Esophagus squamous epithelium (tissue), 5 donors: ENCODE measurements around the gene LPXN. TPM values are rescaled to one million over a fixed set of nuclear protein-coding genes. Genes with fewer than 3 reads are reported as not detected.

ENCODE experiments used
- DNase-seq: peaks from one replicate; lab custom pipeline; 2025; lab: John Stamatoyannopoulos, UW
- H3K27ac ChIP-seq, 4 donors: fragments of 200-600 bp; sonication (generic); one replicate each; pipeline ENCODE4 v1.5.1; 2016 to 2019; ENCODE audit warnings: mild to moderate bottlenecking in 1 of 4
- H3K27me3 ChIP-seq, 4 donors: fragments of 200-600 bp; sonication (generic); 1 replicate in 3 of 4; 2 replicates in 1 of 4; pipeline versions ENCODE4 v1.5.1 to v1.6.0; 2017 to 2021; ENCODE audit warnings: antibody characterized with exemption in 1 of 4
- H3K36me3 ChIP-seq, 3 donors: fragments of 200-600 bp; sonication (generic); one replicate each; pipeline ENCODE4 v1.5.1; 2016 to 2019
- H3K4me1 ChIP-seq, 3 donors: fragments of 200-600 bp; sonication (generic); one replicate each; pipeline ENCODE4 v1.5.1; 2017 to 2019
- H3K4me3 ChIP-seq, 4 donors: fragments of 200-600 bp; sonication (generic); 1 replicate in 3 of 4; 2 replicates in 1 of 4; pipeline ENCODE4 v1.5.1; 2016 to 2019; ENCODE audit warnings: mild to moderate bottlenecking in 2 of 4, moderate library complexity in 1 of 4
- H3K9me3 ChIP-seq, 3 donors: fragments of 200-600 bp; sonication (generic); one replicate each; pipeline ENCODE4 v1.5.1; 2016 to 2019
- POLR2A ChIP-seq, 4 donors: fragments of 450-650 bp; IDR thresholded peaks; one replicate each; pipeline ENCODE4 v1.6.1; 2017; ENCODE audit warnings: antibody characterized with exemption in 4 of 4, mild to moderate bottlenecking in 4 of 4, moderate library complexity in 3 of 4
- WGBS, 2 donors: methylation state at CpG; one replicate each; pipeline ENCODE4 v1.1.5; 2018; 5-methylcytosine and 5-hydroxymethylcytosine counted together
- intact Hi-C: fragments of 100-400 bp; cut with DNase I; formaldehyde crosslinking; loops from one replicate; pipeline ENCODE4 v1.15.0; 2022
- total RNA-seq, 4 donors: library from RNA; depleted of rRNA; stranded (reverse); fragments of >200 nt; gene quantifications; one replicate each; pipeline ENCODE4 v1.1.0, GENCODE V29; 2016
- TF ChIP-seq, protein P1 (sequence below), 6 experiments: fragments of 450-650 bp in 4 of 6; fragments of 200-600 bp in 2 of 6; sonication (generic) in 2 of 6; IDR thresholded peaks; one replicate each; pipeline ENCODE4 v1.5.1; 2016 to 2019; ENCODE audit warnings: antibody characterized with exemption in 6 of 6, mild to moderate bottlenecking in 4 of 6, moderate library complexity in 4 of 6
- donor health status: DM: yes; HTN: yes; CAD: no.

Gene LPXN
- total RNA-seq, 4 donors from 2014 or later, result 1.7 to 12.4 (median 4.4) TPM

DNA sequence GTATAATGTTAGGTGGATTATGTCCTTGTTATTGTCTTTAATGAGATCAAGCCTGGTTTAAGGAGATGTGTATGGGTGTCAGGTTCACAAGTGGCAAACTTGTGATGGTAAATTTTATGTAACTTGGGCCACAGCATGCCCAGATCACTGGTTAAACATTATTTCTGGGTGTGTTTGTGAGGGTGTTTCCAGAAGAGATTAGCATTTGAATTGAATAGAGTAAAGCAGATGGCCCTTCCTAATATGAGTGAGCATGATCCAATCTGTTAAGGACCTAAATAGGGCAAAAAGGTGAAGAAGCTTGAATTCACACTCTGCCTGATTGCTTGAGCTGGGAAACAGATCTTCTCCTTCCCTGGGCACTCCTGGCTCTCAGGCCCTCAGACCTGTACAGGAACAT is 88.5 kb downstream of the LPXN start:
- Histone ChIP-seq H3K36me3 (no peaks in the 10 kb centered on the region), H3K27me3 (no peaks in the 10 kb centered on the region), H3K9me3 (no peaks in the 10 kb centered on the region)

DNA sequence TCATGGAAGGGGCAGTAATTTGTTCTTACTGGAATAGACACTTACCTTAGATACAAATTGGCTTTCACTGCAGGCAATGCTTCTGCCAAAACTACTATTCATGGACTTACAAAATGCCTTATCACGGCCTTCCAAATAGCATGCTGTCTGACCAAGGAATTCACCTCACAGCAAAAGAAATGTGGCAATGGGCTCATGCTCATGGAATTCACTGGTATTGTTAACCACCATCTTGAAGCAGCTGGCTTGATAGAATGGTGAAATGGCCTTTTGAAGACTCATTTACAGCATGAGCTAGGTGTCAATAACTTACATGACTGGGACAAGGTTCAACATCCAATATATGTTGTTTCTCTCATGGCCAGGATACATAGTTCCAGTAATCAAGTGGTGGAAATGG is 89.7 kb downstream of the LPXN start:
- intact Hi-C loops, result no loop called here
- TF ChIP-seq POLR2A (IDR thresholded peaks at IDR 0.05), result no peak
- TF ChIP-seq, protein P1, sequence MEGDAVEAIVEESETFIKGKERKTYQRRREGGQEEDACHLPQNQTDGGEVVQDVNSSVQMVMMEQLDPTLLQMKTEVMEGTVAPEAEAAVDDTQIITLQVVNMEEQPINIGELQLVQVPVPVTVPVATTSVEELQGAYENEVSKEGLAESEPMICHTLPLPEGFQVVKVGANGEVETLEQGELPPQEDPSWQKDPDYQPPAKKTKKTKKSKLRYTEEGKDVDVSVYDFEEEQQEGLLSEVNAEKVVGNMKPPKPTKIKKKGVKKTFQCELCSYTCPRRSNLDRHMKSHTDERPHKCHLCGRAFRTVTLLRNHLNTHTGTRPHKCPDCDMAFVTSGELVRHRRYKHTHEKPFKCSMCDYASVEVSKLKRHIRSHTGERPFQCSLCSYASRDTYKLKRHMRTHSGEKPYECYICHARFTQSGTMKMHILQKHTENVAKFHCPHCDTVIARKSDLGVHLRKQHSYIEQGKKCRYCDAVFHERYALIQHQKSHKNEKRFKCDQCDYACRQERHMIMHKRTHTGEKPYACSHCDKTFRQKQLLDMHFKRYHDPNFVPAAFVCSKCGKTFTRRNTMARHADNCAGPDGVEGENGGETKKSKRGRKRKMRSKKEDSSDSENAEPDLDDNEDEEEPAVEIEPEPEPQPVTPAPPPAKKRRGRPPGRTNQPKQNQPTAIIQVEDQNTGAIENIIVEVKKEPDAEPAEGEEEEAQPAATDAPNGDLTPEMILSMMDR (IDR thresholded peaks at IDR 0.05), result no peak
- Histone ChIP-seq H3K27me3 (no peaks in the 10 kb centered on the region), H3K27ac (no peak overlapping the region), H3K4me3 (no peak overlapping the region), H3K36me3 (no peaks in the 10 kb centered on the region), H3K9me3 (no peaks in the 10 kb centered on the region), H3K4me1 (no peaks in the 10 kb centered on the region)
- WGBS, 2 donors, result 90 to 100% methylated on average over 1 of the region's 1 CpG
- DNase-seq, result no peak

More for the DNA sequence above, 88.5 kb downstream of the LPXN start:
- intact Hi-C loops, result no loop called here
- no peak overlapping the region for H3K4me3 ChIP-seq
- no peak for DNase-seq
- H3K4me1 ChIP-seq, result no peaks in the 10 kb centered on the region
- no peak for TF ChIP-seq POLR2A (IDR thresholded peaks at IDR 0.05)
- TF ChIP-seq, protein P1 (IDR thresholded peaks at IDR 0.05), result no peak
- no peak overlapping the region for H3K27ac ChIP-seq

Other genes starting within 250 kb of the LPXN start
- not detected for gene OR5B17, start 216.8 kb downstream of the LPXN start, total RNA-seq
- not detected for gene OR5B3, start 169.0 kb downstream of the LPXN start, total RNA-seq
- gene OR5B2, start 147.7 kb downstream of the LPXN start, total RNA-seq, result not detected
- not detected for gene OR5B12, start 133.6 kb downstream of the LPXN start, total RNA-seq
- gene OR5B21, start 67.8 kb downstream of the LPXN start, total RNA-seq, result not detected
- 10 to 100 TPM; 26.6 to 48.6 (median 40.5) TPM for gene ZFP91, start 3.2 kb upstream of the LPXN start, total RNA-seq
- gene CNTF, start 46.8 kb upstream of the LPXN start, total RNA-seq, result 1 to 10 TPM in 2 of 4 donors, under 1 TPM in 2; 0.53 to 3.2 (median 1.2) TPM
- not detected for gene GLYAT, start 156.1 kb upstream of the LPXN start, total RNA-seq